ENCODE data around the gene NCR2.

- TF ChIP-seq, protein P1, sequence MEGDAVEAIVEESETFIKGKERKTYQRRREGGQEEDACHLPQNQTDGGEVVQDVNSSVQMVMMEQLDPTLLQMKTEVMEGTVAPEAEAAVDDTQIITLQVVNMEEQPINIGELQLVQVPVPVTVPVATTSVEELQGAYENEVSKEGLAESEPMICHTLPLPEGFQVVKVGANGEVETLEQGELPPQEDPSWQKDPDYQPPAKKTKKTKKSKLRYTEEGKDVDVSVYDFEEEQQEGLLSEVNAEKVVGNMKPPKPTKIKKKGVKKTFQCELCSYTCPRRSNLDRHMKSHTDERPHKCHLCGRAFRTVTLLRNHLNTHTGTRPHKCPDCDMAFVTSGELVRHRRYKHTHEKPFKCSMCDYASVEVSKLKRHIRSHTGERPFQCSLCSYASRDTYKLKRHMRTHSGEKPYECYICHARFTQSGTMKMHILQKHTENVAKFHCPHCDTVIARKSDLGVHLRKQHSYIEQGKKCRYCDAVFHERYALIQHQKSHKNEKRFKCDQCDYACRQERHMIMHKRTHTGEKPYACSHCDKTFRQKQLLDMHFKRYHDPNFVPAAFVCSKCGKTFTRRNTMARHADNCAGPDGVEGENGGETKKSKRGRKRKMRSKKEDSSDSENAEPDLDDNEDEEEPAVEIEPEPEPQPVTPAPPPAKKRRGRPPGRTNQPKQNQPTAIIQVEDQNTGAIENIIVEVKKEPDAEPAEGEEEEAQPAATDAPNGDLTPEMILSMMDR (IDR thresholded peaks at IDR 0.05), result no peak
- no peak for TF ChIP-seq POLR2A (IDR thresholded peaks at IDR 0.05)
These were observed 847 bp upstream of the NCR2 start for GRCh38 chr6:41334482-41335040.

All from esophagus squamous epithelium (tissue), 4 donors.